Skeletal muscle satellite cell (primary cell): ENCODE measurements around the gene IFI6. TPM values are rescaled to one million over a fixed set of nuclear protein-coding genes. Genes with fewer than 3 reads are reported as not detected.
"Not testable (repeated sequence)": the region's sequence is repeated elsewhere in the genome, so short reads cannot be mapped to it uniquely, and the experiment has no call there.

ENCODE experiments used
- H3K27me3 ChIP-seq: 2 replicates; pipeline ENCODE4 v1.7.0; 2013; ENCODE audit warnings: low read length; ENCODE audit not compliant: control insufficient read depth, insufficient read depth
- H3K36me3 ChIP-seq: 2 replicates; pipeline ENCODE4 v1.7.0; 2013; ENCODE audit warnings: mild to moderate bottlenecking, control low read depth, low read length; ENCODE audit not compliant: insufficient read depth
- H3K4me1 ChIP-seq: 2 replicates; pipeline ENCODE4 v1.7.0; 2013; ENCODE audit warnings: low read length; ENCODE audit not compliant: control insufficient read depth, insufficient read depth
- H3K4me2 ChIP-seq: 2 replicates; pipeline ENCODE4 v1.7.0; 2013; ENCODE audit warnings: mild to moderate bottlenecking, low read length
- H3K4me3 ChIP-seq: 2 replicates; pipeline ENCODE4 v1.7.0; 2013; ENCODE audit warnings: low read length
- H3K9ac ChIP-seq: 2 replicates; pipeline ENCODE4 v1.7.0; 2013; ENCODE audit warnings: mild to moderate bottlenecking, low read depth, low read length, moderate library complexity
- H3K9me3 ChIP-seq: replicated peaks from 2 replicates; pipeline ENCODE4 v1.7.0; 2013; ENCODE audit warnings: mild to moderate bottlenecking, control low read depth, low read length
- small RNA-seq: library from RNA; depleted of rRNA; stranded (forward); fragments of <200 nt; gene quantifications from one replicate; pipeline ENCODE3, GENCODE V24; 2012

IFI6 gene

DNA sequence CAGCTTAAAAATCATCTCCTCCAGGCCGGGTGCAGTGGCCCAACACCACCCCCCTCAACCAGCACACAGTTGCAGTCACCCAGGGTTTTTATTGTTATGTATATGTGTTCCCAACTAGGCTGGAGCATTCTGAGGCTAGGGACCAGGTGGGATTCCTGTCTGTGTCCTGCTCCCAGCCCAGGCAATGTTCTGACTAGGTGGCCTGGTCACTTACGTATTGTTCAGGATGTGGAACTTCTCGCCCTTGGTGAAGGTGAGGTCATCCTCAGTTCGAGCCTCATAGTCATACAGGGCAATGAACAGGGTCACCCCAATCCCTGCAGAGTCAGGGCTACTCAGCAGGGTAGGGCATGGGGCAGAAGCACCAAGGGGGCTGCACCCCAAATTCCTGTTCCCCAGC, 49.2 kb downstream of the IFI6 start:
- H3K9ac ChIP-seq, result no peak overlapping the region
- no peaks in the 10 kb centered on the region for H3K9me3 ChIP-seq
- H3K4me3 ChIP-seq, result no peak overlapping the region
- no peak overlapping the region for H3K4me2 ChIP-seq
- no peaks in the 10 kb centered on the region for H3K36me3 ChIP-seq
- no peaks in the 10 kb centered on the region for H3K4me1 ChIP-seq
- H3K27me3 ChIP-seq, result peaks cover 9% of the 10 kb centered on the region

DNA sequence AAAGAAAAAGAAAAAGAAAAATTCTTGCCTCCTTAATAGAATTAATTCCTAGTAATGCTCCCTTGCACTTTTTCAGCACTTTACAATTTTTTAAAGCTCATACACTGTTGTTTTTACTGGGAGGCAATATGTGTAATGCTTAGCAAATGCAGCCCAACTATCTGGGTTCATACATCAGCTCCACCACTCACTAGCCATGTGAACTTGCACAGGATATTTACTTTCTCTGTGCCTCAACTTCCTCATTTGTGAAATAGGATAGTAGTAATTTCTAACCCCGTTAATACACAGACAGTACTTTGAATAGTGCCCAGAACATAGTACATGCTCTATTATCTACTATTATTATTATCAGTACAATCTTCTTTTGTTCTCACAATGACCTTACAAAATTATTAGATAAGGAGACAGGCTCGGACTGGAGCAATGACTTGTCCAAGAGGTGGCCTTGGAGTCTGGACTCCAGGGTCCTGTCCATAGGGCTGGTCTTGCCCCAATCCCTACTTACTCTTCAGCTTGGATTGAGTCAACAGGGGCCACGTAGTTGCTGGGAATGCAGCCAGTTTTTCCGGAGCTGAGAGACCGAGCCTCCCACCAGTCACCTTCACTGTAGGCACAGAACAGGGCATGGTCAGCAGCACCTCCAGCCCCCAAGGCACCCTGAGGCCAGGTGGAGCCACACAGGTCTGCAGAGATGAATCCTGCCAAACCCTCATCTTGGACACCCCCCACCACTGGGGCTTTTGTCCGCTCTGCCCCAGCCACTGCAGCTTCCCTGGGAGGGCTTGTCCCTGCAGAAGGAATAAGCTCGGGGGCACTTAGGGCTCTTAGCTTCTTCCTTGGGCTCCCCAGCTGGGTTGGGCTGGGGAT, 50.7 kb downstream of the IFI6 start:
- Histone ChIP-seq H3K4me3 (no peak overlapping the region), H3K9ac (no peak overlapping the region), H3K4me1 (no peaks in the 10 kb centered on the region), H3K36me3 (no peaks in the 10 kb centered on the region), H3K27me3 (peaks cover 9% of the 10 kb centered on the region), H3K9me3 (no peaks in the 10 kb centered on the region), H3K4me2 (no peak overlapping the region)

GRCh38 chr1:27619782-27620438, 52.1 kb downstream of the IFI6 start:
- not testable (repeated sequence) for H3K4me1 ChIP-seq, H3K9me3 ChIP-seq, H3K4me2 ChIP-seq, H3K36me3 ChIP-seq, H3K4me3 ChIP-seq, H3K9ac ChIP-seq
- H3K27me3 ChIP-seq, result peaks cover 15% of the 10 kb centered on the region

DNA sequence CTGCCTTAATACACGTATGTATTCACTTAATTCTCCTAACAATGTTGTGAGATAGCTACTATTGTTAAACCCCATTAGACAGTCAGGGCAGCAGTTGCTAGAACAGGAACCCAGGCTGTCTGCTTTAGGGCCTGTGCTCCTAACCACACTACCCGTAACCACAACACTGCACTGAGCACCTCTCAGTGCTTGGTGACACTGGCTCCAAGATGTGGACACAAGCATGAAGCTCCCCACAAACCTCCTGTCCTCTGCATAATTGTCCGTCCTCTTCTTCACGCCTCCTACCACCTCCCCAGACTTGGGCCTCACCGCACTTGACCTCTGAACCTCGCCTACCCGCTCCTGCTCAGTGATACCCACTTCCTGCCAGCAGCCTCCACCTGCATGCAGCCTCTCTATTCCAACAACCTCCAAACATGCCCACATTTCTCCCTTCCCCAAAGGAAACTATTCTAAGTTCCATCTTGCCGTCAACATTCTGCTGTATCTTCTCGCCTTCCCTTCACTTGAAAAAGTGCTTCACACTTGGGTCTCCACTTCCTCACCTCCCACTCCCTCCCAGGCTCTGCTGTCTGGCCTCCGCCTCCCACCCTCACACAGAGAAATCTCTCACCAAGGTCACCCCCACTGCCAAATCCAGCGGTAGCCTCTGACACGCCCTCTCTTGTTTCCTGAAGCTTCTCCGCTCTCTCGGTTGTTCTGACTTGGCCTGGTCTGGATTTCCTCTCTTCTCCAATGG, 53.5 kb downstream of the IFI6 start:
- Histone ChIP-seq H3K4me1 (no peaks in the 10 kb centered on the region), H3K4me2 (no peak overlapping the region), H3K27me3 (peaks cover 21% of the 10 kb centered on the region), H3K4me3 (no peak overlapping the region), H3K9me3 (no peaks in the 10 kb centered on the region), H3K36me3 (no peaks in the 10 kb centered on the region), H3K9ac (no peak overlapping the region)

- Histone ChIP-seq H3K27me3 (peaks cover 22% of the 10 kb centered on the region), H3K9me3 (no peaks in the 10 kb centered on the region), H3K4me3 (no peak overlapping the region), H3K9ac (no peak overlapping the region), H3K4me2 (no peak overlapping the region), H3K36me3 (no peaks in the 10 kb centered on the region), H3K4me1 (no peaks in the 10 kb centered on the region)
Observed at GRCh38 chr1:27617420-27617819, 54.6 kb downstream of the IFI6 start.

- Histone ChIP-seq H3K4me1 (no peaks in the 10 kb centered on the region), H3K4me2 (no peak overlapping the region), H3K4me3 (no peak overlapping the region), H3K9ac (no peak overlapping the region), H3K9me3 (no peaks in the 10 kb centered on the region), H3K36me3 (no peaks in the 10 kb centered on the region), H3K27me3 (peaks cover 21% of the 10 kb centered on the region)
Observed at GRCh38 chr1:27616441-27616840, 55.6 kb downstream of the IFI6 start.

Small RNA genes within 50 kb of the gene (small RNA-seq; reads per million reads assigned to genes)
- gene AL031729.1 (not detected), gene RNU6-424P (not detected), gene RNU6-949P (not detected)
